HG03280 (cell line): ENCODE measurements around the gene PCBP2.

Experiments
- ATAC-seq: cut with Tn5 transposase; IDR thresholded peaks from one replicate; pipeline ENCODE4 v1.9.1; 2021; ENCODE audit warnings: mild to moderate bottlenecking, moderate library complexity; ENCODE audit not compliant: unreplicated experiment

PCBP2 gene

DNA sequence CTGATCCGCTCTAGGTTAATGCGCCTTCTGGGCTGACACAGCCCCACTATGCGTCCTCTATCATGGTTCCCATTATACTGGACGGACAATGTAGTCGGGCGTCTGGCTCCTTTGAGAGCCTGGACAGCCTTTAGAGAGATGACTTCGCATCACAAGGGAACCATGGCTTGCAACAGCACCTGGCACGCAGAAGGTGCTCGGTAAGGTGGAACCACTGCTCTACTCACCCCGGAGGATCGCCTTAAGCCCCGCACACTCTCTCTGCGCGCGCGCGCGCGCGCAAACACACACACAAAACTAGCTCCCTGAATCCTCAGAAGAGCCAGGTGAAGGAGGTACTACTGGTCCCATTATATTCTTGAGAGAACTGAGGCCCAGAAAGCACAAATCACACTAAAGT, 40.3 kb downstream of the PCBP2 start:
- ATAC-seq: no peak

DNA sequence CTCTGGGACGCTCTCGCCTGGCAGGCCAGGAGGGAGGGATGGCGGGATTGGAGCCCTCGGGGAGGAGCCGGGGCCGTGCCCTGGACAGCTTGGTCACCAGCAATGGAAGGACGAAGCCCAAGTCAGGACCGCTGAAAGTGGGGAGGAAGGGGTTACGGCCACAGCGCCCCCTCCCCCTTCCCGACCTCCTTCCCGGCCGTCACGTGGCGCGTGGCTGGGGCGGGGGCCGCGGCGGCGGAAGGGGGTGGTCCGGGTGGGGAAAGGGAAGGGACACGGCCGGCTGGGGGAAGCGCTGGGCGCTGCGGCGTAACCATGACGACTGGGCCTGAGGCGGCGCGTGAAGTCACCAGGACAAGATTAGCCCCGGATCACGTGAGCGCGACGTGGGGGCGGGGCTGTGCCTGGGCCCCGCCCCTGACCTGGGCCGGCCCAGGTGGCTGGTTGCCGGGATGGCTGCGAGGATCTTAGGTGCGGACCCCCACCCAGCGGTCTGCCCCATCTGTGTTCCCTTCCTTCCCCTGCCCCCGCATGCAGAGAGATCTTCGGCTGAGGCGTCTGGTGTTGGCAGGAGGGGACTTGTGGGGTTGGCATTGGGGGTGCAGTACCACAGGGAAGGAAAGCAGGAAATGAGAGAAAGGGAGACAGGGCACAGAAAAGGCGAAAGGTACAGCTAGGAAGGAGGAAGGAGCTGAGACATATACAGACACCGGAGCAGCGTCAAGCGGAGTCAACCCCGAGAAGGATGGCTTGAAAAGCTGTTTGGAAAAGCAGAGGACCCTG, 41.1 kb downstream of the PCBP2 start:
- ATAC-seq: peak; percentile 96

DNA sequence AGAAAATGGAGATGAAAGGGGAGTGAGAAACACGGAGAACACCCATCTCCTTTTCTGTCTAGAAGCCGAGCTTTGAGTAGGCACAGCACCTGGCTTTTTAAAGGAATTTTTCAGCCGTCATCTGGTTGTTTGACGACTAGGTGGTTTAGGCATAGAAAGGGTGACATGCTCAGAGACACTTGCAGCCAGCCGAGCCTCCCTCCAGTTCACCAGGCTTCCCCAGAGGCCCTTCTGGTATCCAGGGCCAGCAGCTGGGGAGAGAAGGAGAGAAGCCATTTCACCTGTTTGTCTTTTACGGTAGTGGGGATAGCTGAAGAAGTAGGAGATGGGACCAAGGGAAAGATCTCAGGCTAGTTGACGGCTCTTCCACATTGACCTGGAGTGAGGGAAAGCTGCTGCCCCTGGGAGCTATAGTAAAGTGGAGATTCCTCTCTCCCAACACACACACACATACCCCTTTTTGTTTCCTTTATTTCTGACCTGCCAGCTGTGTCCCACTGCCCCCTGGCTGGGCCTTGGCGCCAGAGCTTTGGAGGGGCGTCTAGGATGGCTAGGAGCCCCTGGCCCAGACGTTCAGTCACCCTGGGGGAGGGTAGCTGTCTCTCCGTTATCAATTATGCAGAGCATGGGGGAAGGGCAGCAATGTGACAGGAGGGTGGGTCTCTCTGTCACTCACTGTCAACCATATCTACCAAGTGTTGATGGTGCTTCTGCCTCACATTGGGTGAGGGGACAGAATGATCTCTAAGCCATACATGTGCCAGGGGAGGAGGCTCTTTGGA, 41.9 kb downstream of the PCBP2 start:
- no peak for ATAC-seq

DNA sequence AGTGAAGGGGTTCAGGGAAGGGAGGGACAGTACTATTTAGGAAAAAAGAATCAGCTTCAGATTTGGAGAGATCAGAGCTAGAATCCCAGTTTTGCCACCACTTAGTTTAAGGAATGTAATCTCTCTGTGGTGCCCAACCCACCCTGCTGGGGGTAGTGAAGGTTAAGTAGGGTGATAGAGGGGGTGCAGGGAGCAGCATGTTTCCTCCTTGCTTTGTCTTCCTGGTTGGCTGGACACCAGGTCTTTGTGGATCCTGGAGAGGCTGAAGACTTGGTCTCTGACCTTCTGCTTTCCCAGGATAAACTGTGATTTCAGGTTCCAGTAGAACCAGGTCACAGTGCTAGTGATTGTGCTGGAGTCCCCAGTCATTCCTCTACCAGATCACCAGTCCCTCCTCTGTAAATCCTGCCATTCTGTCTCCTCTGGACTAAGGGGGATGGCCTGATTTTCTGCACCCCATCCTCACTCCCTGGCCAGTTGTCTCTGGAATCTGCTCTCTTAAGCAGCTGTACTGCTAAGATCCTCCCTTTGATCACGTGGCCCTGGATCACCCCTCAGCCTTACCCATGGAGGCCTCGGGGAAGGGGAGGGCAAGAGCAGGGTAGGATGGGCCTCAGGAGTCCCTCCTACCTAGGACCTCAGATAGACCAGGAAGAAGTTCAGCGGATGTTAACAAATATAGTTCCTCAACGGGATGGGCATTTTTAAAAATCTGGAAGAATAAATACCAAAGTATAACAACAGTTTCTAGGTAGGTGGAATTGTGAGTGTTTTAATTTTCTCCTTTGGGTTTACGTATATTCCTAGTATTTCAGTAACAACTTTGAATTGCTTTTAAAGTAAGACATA, 44.2 kb downstream of the PCBP2 start:
- ATAC-seq: no peak

- ATAC-seq: no peak
Observed at GRCh38 chr12:53496752-53497032, 44.8 kb downstream of the PCBP2 start.

DNA sequence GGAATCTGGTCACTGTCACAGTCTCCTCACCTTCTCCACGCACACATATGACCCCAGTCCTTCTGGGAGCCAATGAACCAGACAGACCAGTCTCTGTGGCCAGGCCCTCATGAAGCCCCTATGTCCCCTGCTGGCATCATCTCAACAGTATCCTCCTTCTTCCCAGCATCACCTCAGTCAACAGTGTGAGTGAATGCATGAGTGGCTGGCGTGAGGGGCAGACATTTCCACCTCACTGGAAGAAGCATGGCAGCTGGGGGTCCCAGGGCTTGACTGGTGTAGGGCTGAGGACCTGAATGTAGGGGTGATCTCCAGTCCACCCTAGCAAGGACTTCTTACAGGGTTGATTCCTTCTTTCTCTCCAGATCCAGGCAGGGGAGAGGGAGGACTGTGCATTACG, 45.6 kb downstream of the PCBP2 start:
- no peak for ATAC-seq

DNA sequence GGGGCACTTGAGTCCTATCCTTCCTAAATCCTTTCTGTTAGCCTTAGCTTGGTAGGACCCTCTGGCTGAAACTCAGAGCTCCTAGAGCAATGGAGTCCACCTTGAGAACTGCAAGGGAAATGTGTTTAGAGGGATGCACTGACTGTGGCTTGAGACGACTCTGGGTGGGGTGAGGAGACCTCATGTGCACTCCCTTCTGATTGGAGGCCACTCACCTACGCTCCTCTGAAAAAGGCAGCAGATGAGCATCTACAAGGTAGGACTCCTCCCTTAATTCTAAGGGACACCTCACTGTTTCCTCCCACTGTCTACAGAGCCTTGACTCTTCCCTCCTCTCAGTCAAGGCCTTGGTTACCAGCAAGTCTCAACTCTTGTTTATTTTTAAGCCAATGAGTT, 46.3 kb downstream of the PCBP2 start:
- no peak for ATAC-seq

DNA sequence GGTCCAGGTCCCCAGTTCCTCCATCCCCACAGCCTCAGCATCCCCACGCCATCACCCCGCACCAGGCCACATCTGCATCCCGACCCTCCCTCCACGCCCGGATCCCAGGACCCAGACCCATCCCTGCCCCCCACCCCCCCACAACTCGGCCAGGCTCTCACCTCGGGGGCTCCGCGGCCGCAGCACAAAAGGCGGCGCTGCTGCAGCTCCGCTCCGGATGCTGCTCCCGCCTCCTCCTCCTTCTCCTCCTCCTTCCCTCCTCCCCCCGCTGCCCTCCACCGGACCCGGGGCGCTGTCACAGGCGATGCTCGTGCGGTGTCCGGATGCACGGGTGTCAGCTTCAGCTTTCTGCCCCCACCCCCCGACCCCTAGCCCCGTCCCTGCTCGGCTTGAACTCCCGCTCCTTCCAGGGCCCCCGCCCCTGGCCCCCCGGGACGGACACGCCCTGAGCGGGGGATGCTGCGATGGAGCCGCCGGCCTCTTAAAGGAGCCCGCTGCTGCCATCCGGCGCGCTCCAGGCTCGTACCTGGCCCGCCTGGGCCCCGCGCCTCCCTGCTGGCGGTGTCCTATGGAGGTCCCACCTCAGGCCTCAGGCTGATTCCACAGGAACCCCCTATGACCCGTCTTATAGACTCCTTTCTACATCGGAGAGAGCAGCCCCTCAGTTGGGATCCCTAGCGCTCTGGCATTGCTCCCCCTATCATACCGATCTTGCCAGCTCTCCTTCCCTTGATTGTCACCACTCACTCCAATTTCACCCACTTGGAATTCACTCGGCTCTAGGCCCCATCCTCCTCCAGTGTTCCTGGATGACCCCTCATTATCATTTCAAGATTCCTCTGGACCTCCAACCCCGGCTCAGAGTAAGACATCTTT, 47.6 kb downstream of the PCBP2 start, which contains the start of gene MAP3K12:
Gene MAP3K12 (minus strand): TSS at position 193 of the 876 bp plus-strand sequence. CDS start 12,067 bp downstream, outside the sequence.
- no peak for ATAC-seq

GRCh38 chr12:53500142-53500775, 48.4 kb downstream of the PCBP2 start:
- ATAC-seq: no peak

DNA sequence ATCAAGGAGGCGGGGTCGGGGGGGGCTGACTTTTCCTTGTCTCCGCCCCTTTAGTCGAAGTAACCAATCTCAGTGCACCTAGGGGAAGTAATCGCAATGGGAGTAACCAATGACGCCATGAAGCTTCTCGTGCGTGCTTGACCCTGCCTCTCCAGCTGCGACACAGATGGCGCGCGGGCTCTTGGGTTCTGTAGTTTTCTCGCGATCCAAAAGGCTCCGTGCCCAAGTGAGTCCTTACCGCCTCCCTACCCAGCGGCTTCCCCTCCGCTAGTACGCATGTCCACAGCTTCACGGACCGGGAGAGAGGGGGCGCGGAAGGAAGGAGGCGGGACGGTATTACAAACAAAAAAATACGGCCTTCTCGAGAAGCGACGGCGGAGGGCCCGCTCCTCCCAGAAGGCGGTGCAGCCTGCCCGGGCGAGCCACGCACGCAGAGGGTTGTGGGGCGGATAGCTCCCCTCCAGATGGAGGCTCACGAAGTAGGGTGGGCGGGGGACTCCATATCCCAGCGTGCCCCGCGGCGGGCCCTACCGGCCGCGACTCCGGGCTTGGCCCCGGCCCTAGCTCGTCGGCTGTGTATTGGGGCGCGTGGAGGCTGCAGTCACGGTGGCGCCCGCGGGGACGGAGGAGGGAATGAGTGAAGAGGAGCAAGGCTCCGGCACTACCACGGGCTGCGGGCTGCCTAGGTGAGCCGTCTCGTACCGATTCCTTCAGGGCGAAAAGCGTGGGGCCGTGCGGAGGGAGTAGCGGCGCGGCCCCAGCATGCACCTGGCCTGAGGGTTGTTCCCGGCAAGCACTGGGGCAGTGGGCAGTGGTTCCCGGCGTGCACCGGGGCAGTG, 49.1 kb downstream of the PCBP2 start, which contains the start of gene TARBP2:
Gene TARBP2 (plus strand): TSS at position 508 of the 839 bp plus-strand sequence. CDS start 126 bp downstream, at position 634.
- peak; percentile 79 for ATAC-seq

- no peak for ATAC-seq
Observed at GRCh38 chr12:53501615-53502181, 49.8 kb downstream of the PCBP2 start.

DNA sequence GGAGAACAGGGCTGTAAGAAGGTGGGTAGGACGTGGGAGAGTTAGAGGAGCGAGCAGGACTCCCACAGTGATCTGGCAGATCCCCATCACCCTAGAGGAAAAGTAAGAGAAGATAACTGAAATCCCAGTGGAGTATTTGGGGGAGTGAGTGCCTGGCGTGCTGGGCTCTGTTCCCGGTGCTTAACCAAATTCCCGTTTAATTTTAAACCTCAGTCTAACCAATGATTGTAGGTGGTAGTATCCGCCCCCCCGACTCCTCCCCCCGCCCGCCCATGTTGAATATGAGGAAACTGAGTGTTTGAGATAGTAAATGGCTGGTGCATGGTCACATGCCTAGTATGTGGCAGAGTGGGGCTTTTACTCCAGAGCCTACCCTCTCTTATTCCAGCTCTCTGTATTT, 50.4 kb downstream of the PCBP2 start:
- ATAC-seq: no peak

DNA sequence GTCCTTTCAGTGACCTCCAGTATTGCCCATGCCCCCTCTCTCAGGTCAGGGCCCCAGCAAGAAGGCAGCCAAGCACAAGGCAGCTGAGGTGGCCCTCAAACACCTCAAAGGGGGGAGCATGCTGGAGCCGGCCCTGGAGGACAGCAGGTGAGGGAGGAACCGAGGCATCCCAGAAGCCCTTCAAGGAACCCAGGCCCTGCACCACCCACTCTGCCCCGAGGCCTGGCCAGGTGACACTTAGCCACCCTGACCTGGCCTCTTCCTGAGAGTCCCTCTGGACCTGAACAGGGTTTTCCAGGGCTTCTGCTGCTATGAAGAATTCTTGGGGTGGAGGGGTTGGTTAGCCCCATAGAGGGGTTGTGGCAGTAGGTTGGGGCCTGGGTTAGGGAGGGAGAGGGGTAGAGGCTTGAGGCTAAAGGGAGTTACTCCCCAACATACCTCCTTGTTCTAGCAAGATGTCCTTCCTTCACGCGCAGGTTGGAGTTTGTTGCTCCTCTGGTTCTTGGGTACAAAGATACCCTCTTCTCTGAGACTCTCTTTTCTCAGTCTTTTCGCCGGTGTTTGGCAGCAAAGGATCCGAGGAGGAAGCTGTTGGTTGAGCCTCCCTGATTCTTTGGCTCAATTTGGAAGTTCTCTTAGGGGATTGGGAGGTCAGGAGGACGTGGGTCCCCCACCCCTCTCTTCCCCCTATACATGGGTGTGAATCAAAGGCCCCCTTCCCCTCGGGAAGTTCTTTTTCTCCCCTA, 51.3 kb downstream of the PCBP2 start:
- ATAC-seq: no peak

- ATAC-seq: no peak
Observed at GRCh38 chr12:53504004-53504920, 52.4 kb downstream of the PCBP2 start.

- no peak for ATAC-seq
Observed at GRCh38 chr12:53505086-53505485, 53.2 kb downstream of the PCBP2 start.

DNA sequence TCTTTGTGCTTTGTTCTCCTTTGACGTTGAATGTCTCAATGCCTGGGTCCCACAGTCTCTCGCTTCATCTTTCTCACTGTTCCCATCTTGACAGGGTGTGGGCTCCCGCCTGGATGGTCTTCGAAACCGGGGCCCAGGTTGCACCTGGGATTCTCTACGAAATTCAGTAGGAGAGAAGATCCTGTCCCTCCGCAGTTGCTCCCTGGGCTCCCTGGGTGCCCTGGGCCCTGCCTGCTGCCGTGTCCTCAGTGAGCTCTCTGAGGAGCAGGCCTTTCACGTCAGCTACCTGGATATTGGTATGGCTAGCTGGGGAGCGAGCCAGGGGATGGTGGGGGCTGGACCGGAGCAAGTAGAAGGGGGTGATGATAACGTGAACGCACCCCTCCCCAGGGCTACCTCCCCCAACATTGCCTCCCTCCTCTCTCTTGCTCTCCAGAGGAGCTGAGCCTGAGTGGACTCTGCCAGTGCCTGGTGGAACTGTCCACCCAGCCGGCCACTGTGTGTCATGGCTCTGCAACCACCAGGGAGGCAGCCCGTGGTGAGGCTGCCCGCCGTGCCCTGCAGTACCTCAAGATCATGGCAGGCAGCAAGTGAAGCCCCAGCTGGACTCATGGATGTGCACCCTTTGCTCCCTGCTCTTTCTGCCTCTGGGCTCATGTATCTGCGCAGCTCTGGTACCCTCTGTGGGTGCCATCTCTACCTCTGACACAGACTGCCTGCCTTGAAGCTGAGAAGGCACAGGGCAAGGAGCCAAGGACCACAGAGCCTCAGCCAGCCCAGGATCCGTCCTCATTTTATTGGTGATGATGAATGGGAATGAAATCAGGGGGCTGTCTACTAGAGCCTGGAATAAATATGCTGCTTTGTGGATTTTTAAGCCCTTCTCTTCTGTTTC, 53.9 kb downstream of the PCBP2 start:
- ATAC-seq: no peak
